GM12891 (cell line): ENCODE measurements around the gene GSC2.

ENCODE experiments used
- POLR2A ChIP-seq: IDR thresholded peaks from 2 replicates; pipeline ENCODE4 v1.6.1; 2011; ENCODE audit warnings: low read depth, low read length, control low read depth
- SPI1 ChIP-seq: IDR thresholded peaks from 2 replicates; pipeline ENCODE4 v1.6.1; 2011; ENCODE audit warnings: low read depth, low read length, control low read depth
- TAF1 ChIP-seq: IDR thresholded peaks from 2 replicates; pipeline ENCODE4 v1.6.1; 2011; ENCODE audit warnings: low read depth, low read length, control low read depth

DNA sequence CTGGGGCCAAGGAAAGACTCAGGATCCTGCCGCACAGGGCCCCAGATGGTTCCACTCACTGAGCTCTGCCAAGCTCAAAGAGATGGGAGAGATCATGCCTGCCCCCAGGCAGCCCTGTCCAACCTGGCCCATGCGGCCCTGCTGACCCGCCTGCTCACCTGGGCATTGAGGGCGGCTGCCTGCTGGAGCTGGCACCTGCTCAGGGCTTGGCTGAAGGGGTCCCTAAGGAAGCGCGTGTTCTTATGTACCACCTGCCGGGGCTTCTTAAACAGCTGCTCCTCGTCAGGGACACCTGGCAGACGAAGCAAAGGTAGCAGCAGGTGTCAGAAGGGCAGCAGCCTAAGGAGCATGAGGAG, 11.1 kb downstream of the GSC2 start:
- TF ChIP-seq TAF1 (no peak), POLR2A (no peak), SPI1 (no peak)
